HEK293 (cell line): ENCODE measurements around the gene PPP1R9B.
A peak's percentile ranks its signal among the peaks of the same experiment; 100 is the strongest.

Source experiments
- CTCF ChIA-PET: fragments of 350-600 bp; formaldehyde crosslinking; extraction: SDS; loops from one replicate; lab custom pipeline; 2021; ENCODE audit warnings: antibody characterized with exemption; lab: Yijun Ruan, JAX
- POLR2A ChIA-PET: fragments of 300-600 bp; formaldehyde crosslinking; extraction: SDS; loops from one replicate; lab custom pipeline; 2020; ENCODE audit warnings: antibody characterized with exemption, inconsistent platforms; lab: Yijun Ruan, JAX
- H3K27ac ChIP-seq: fragments of 200-500 bp; sonication (Bioruptor generic); 2 replicates; pipeline ENCODE4 v1.5.1; 2014; ENCODE audit warnings: low read depth, low read length, control low read depth, inconsistent platforms; ENCODE audit errors: extremely low read depth
- H3K36me3 ChIP-seq, 2 experiments: fragments of 200-500 bp in 1 of 2; sonication (Bioruptor generic) in 1 of 2; 1 replicate in 1 of 2; 2 replicates in 1 of 2; pipeline ENCODE4 v1.5.1; 2014 to 2017; ENCODE audit warnings: inconsistent platforms in 2 of 2, low read length in 2 of 2; ENCODE audit not compliant: control insufficient read depth in 2 of 2, insufficient read depth in 1 of 2
- H3K4me1 ChIP-seq: fragments of 200-500 bp; sonication (Bioruptor generic); 2 replicates; pipeline ENCODE4 v1.5.1; 2014; ENCODE audit warnings: mild to moderate bottlenecking, low read length, inconsistent platforms; ENCODE audit not compliant: control insufficient read depth, insufficient read depth
- H3K4me3 ChIP-seq: 2 replicates; pipeline ENCODE4 v1.5.1; 2011; ENCODE audit warnings: low read depth, mild to moderate bottlenecking, control low read depth, low read length, moderate library complexity
- H3K9me3 ChIP-seq: fragments of 200-500 bp; sonication (Bioruptor generic); 2 replicates; pipeline ENCODE4 v1.5.1; 2014; ENCODE audit warnings: low read depth, low read length, inconsistent platforms; ENCODE audit not compliant: control insufficient read depth, insufficient read depth
- EGR2 ChIP-seq: fragments of 450-650 bp; formaldehyde crosslinking; IDR thresholded peaks from 2 replicates; pipeline ENCODE4 v1.5.1; 2016; ENCODE audit warnings: low read depth, missing biosample characterization, missing genetic modification characterization
- GLIS1 ChIP-seq: fragments of 450-650 bp; formaldehyde crosslinking; IDR thresholded peaks from 2 replicates; pipeline ENCODE4 v1.5.1; 2016; ENCODE audit warnings: missing biosample characterization, missing genetic modification characterization
- RBAK ChIP-seq: fragments of 450-650 bp; formaldehyde crosslinking; IDR thresholded peaks from 2 replicates; pipeline ENCODE4 v1.5.1; 2016; ENCODE audit warnings: missing biosample characterization, missing genetic modification characterization
- SCRT2 ChIP-seq: fragments of 450-650 bp; formaldehyde crosslinking; IDR thresholded peaks from 2 replicates; pipeline ENCODE4 v1.5.1; 2016; ENCODE audit warnings: missing biosample characterization, missing genetic modification characterization
- ZBTB21 ChIP-seq: fragments of 450-650 bp; formaldehyde crosslinking; IDR thresholded peaks from 2 replicates; pipeline ENCODE4 v1.5.1; 2017; ENCODE audit warnings: missing biosample characterization, missing genetic modification characterization
- ZBTB26 ChIP-seq: fragments of 450-650 bp; formaldehyde crosslinking; optimal IDR thresholded peaks from 2 replicates; pipeline ENCODE3; 2016; ENCODE audit warnings: missing biosample characterization, mild to moderate bottlenecking, missing genetic modification characterization
- ZFHX2 ChIP-seq: fragments of 450-650 bp; formaldehyde crosslinking; conservative IDR thresholded peaks from 2 replicates; pipeline ENCODE4 v1.5.1; 2016; ENCODE audit warnings: missing biosample characterization, missing genetic modification characterization
- ZIC2 ChIP-seq: fragments of 450-650 bp; formaldehyde crosslinking; IDR thresholded peaks from 2 replicates; pipeline ENCODE4 v1.5.1; 2016; ENCODE audit warnings: missing biosample characterization, missing genetic modification characterization
- ZNF112 ChIP-seq: fragments of 450-650 bp; formaldehyde crosslinking; IDR thresholded peaks from 2 replicates; pipeline ENCODE4 v1.5.0; 2017; ENCODE audit warnings: missing biosample characterization, missing genetic modification characterization
- ZNF148 ChIP-seq: fragments of 450-650 bp; formaldehyde crosslinking; IDR thresholded peaks from 2 replicates; pipeline ENCODE4 v1.5.0; 2017; ENCODE audit warnings: missing biosample characterization, missing genetic modification characterization, borderline replicate concordance
- ZNF184 ChIP-seq: fragments of 450-650 bp; IDR thresholded peaks from 2 replicates; pipeline ENCODE4 v1.5.1; 2018; ENCODE audit warnings: missing biosample characterization, mild to moderate bottlenecking, missing genetic modification characterization
- ZNF394 ChIP-seq: fragments of 450-650 bp; formaldehyde crosslinking; IDR thresholded peaks from 2 replicates; pipeline ENCODE4 v1.5.1; 2016; ENCODE audit warnings: missing biosample characterization, missing genetic modification characterization, mild to moderate bottlenecking, moderate library complexity, borderline replicate concordance
- ZNF449 ChIP-seq: fragments of 450-650 bp; formaldehyde crosslinking; IDR thresholded peaks from 2 replicates; pipeline ENCODE4 v1.5.1; 2017; ENCODE audit warnings: missing biosample characterization, mild to moderate bottlenecking, missing genetic modification characterization, moderate library complexity
- ZNF510 ChIP-seq: fragments of 450-650 bp; formaldehyde crosslinking; IDR thresholded peaks from 2 replicates; pipeline ENCODE4 v1.5.1; 2018; ENCODE audit warnings: mild to moderate bottlenecking, missing genetic modification characterization, missing biosample characterization; ENCODE audit not compliant: insufficient replicate concordance
- ZNF513 ChIP-seq: fragments of 450-650 bp; IDR thresholded peaks from 2 replicates; pipeline ENCODE4 v1.5.1; 2018; ENCODE audit warnings: missing biosample characterization, missing genetic modification characterization
- ZNF521 ChIP-seq: fragments of 450-650 bp; formaldehyde crosslinking; IDR thresholded peaks from 2 replicates; pipeline ENCODE4 v1.5.1; 2017; ENCODE audit warnings: missing biosample characterization, mild to moderate bottlenecking, missing genetic modification characterization
- ZNF664 ChIP-seq: fragments of 450-650 bp; formaldehyde crosslinking; IDR thresholded peaks from 2 replicates; pipeline ENCODE4 v1.5.1; 2016; ENCODE audit warnings: missing biosample characterization, missing genetic modification characterization
- ZNF747 ChIP-seq: fragments of 450-650 bp; formaldehyde crosslinking; IDR thresholded peaks from 2 replicates; pipeline ENCODE4 v1.5.1; 2016; ENCODE audit warnings: missing biosample characterization, missing genetic modification characterization
- ZNF843 ChIP-seq: fragments of 450-650 bp; formaldehyde crosslinking; IDR thresholded peaks from 2 replicates; pipeline ENCODE4 v1.5.1; 2016; ENCODE audit warnings: missing biosample characterization, missing genetic modification characterization
- ZSCAN16 ChIP-seq: fragments of 450-650 bp; formaldehyde crosslinking; IDR thresholded peaks from 2 replicates; pipeline ENCODE4 v1.5.1; 2016; ENCODE audit warnings: missing biosample characterization, missing genetic modification characterization
- ZSCAN4 ChIP-seq: fragments of 450-650 bp; formaldehyde crosslinking; IDR thresholded peaks from 2 replicates; pipeline ENCODE4 v1.5.1; 2017; ENCODE audit warnings: missing biosample characterization, missing genetic modification characterization

PPP1R9B gene

GRCh38 chr17:50100480-50100883, 50.0 kb downstream of the PPP1R9B start (continued):
- no peak for TF ChIP-seq ZNF184 (tag by site-specific recombination)
- TF ChIP-seq, all 188 proteins: peak for 11

GRCh38 chr17:50099003-50099402, 51.5 kb downstream of the PPP1R9B start:
- no peak overlapping the region for H3K27ac ChIP-seq
- no peaks in the 10 kb centered on the region for H3K9me3 ChIP-seq
- ChIA-PET CTCF (interaction anchor here (1.6 to 3.2 kb wide), 5 partner anchors 54 to 196 kb away, joined by 4 to 16 read pairs (median 5); no protein-coding TSS in a partner anchor), POLR2A (no interaction called here)
- H3K36me3 ChIP-seq: peaks cover 0 to 53% of the 10 kb centered on the region in 2 experiments; a peak in 1 of 3 replicates
- TF ChIP-seq EGR2 (tag by site-specific recombination): peak; percentile 71
- TF ChIP-seq ZFHX2: peak; percentile 76
- TF ChIP-seq ZIC2 (tag by site-specific recombination): peak; percentile 85
- TF ChIP-seq RBAK (tag by site-specific recombination): no peak
- TF ChIP-seq ZNF148 (tag by site-specific recombination): no peak
- peak; percentile 26; the same call in 1 of the 2 replicates for TF ChIP-seq GLIS1
- peak; percentile 76 for TF ChIP-seq ZNF449 (tag by site-specific recombination)
- peaks cover 8% of the 10 kb centered on the region for H3K4me1 ChIP-seq
- no peak overlapping the region for H3K4me3 ChIP-seq

- peaks cover 9% of the 10 kb centered on the region for H3K4me1 ChIP-seq
- H3K4me3 ChIP-seq: no peak overlapping the region
- TF ChIP-seq ZNF843: no peak
- no peak for TF ChIP-seq ZNF112 (tag by site-specific recombination)
- no peak for TF ChIP-seq ZNF510 (tag by site-specific recombination)
- TF ChIP-seq ZNF513 (tag by site-specific recombination): no peak
- TF ChIP-seq ZNF747 (tag by site-specific recombination): no peak
- TF ChIP-seq SCRT2 (tag by site-specific recombination): peak; percentile 26; the same call in 1 of the 2 replicates
- no peak for TF ChIP-seq ZNF148 (tag by site-specific recombination)
- TF ChIP-seq ZNF521 (tag by site-specific recombination): no peak
- TF ChIP-seq ZNF664 (tag by site-specific recombination): peak; percentile 92
- no peak for TF ChIP-seq ZBTB21
- TF ChIP-seq ZSCAN4: no peak
- no peak for TF ChIP-seq ZNF394 (tag by site-specific recombination)
- no peak for TF ChIP-seq ZSCAN16 (tag by site-specific recombination)
- no peak for TF ChIP-seq ZBTB26 (tag by site-specific recombination)
- POLR2A ChIA-PET: no interaction called here
- peaks cover 0 to 49% of the 10 kb centered on the region in 2 experiments; a peak in 1 of 3 replicates for H3K36me3 ChIP-seq
- CTCF ChIA-PET: interaction anchor here (0.5 to 3.7 kb wide), 10 partner anchors 11 to 196 kb away, joined by 3 to 17 read pairs (median 4); no protein-coding TSS in a partner anchor
- H3K9me3 ChIP-seq: no peaks in the 10 kb centered on the region
- no peak overlapping the region for H3K27ac ChIP-seq
These were observed 51.9 kb downstream of the PPP1R9B start for GRCh38 chr17:50098583-50098982.
